ENCODE data around the gene HDLBP.

DNA sequence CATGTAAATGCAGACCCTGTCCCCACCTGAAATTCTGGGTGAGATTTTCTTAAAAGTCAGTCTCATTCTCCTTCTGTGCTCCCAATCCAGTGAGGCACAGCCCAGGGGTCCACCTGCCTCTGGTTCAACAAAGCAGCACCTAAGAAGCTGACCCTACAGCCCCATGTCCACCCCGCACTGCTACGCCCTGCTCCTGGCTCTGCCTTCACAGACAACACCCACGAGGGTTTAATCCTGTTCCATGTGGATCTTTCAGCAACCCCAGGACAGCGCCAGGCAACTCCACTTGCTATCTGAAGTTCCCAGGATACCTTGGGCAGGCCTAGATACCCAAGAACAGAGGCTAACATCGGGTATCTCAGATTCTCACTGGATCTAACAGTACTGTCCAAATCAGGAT, 44.9 kb downstream of the HDLBP start:
- TF ChIP-seq, protein P1, sequence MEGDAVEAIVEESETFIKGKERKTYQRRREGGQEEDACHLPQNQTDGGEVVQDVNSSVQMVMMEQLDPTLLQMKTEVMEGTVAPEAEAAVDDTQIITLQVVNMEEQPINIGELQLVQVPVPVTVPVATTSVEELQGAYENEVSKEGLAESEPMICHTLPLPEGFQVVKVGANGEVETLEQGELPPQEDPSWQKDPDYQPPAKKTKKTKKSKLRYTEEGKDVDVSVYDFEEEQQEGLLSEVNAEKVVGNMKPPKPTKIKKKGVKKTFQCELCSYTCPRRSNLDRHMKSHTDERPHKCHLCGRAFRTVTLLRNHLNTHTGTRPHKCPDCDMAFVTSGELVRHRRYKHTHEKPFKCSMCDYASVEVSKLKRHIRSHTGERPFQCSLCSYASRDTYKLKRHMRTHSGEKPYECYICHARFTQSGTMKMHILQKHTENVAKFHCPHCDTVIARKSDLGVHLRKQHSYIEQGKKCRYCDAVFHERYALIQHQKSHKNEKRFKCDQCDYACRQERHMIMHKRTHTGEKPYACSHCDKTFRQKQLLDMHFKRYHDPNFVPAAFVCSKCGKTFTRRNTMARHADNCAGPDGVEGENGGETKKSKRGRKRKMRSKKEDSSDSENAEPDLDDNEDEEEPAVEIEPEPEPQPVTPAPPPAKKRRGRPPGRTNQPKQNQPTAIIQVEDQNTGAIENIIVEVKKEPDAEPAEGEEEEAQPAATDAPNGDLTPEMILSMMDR (conservative IDR thresholded peaks at IDR 0.05) = no peak
- no peak for TF ChIP-seq ZFX (IDR thresholded peaks at IDR 0.05)

Data from C4-2B (cell line).